HG02610 (cell line): ENCODE data around the gene ZNF202.
"Not testable (repeated sequence)": the region's sequence is repeated elsewhere in the genome, so short reads cannot be mapped to it uniquely, and the experiment has no call there.

ENCODE experiments used
- ATAC-seq: cut with Tn5 transposase; IDR thresholded peaks from one replicate; pipeline ENCODE4 v1.9.1; 2021; ENCODE audit warnings: mild to moderate bottlenecking, moderate library complexity; ENCODE audit not compliant: unreplicated experiment

ZNF202 gene

GRCh38 chr11:123742031-123742723 is 717 bp upstream of the ZNF202 start:
- no peak for ATAC-seq

- no peak for ATAC-seq
Observed at GRCh38 chr11:123740787-123741158, 687 bp downstream of the ZNF202 start.

- ATAC-seq: no peak
Observed at GRCh38 chr11:123738374-123738773, 3.1 kb downstream of the ZNF202 start.

DNA sequence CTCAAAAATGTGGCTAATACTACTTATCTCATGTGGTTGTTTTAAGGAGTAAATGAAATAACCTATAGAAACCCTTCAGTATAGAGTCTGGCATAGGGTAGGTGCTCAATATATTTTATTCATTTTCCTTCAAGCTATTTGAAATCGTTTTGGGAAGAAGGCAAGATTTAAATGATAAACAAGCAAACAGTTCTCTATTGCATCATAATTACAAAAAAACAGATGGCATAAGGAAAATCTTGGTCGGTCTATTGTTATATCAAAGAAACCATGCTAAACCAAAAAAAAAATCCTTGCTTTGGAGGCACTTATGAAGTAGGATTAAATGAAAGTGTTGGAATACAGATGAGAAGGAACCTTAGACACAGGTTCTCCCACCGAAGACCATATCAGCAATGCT is 4.7 kb downstream of the ZNF202 start:
- no peak for ATAC-seq

GRCh38 chr11:123729602-123730001 is 11.9 kb downstream of the ZNF202 start:
- no peak for ATAC-seq

DNA sequence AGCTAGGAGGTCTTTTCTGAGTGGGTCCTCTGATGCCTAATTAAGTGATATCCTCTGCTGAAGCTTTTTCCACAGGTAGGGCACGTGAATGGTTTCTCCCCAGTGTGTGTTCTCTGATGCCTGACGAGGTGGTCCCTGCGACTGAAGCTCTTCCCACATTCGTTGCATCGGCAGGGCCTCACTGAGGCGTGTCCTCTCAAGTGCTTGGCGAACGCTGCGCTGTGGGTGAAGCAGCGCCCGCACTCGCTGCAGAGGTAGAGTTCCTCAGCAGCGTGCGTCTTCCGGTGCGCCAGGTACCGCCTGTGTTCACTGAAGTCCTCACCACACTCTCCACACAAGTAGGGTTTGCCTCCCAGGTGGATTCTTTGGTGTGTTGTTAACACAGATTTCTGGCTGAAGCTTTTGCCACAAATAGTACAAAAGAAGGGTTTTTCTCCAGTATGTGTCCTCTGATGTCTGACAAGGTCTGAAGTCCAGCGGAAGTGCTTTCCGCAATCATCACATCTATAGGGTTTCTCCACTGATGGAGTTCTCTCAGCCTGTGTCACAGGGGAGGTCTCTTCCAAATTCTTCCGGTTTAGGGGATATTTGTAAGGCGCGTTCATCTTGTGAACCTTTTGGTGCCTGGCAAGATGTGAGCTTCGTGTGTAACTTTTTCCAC is 15.3 kb downstream of the ZNF202 start:
- no peak for ATAC-seq

- no peak for ATAC-seq
Observed at GRCh38 chr11:123719452-123719851, 22.0 kb downstream of the ZNF202 start.

- peak; percentile 9 for ATAC-seq
Observed at GRCh38 chr11:123718469-123718868, 23.0 kb downstream of the ZNF202 start.

- peak; percentile 86 for ATAC-seq
Observed at GRCh38 chr11:123718063-123718462, 23.4 kb downstream of the ZNF202 start.

- not testable (repeated sequence) for ATAC-seq
Observed at GRCh38 chr11:123712627-123713026, 28.8 kb downstream of the ZNF202 start.

DNA sequence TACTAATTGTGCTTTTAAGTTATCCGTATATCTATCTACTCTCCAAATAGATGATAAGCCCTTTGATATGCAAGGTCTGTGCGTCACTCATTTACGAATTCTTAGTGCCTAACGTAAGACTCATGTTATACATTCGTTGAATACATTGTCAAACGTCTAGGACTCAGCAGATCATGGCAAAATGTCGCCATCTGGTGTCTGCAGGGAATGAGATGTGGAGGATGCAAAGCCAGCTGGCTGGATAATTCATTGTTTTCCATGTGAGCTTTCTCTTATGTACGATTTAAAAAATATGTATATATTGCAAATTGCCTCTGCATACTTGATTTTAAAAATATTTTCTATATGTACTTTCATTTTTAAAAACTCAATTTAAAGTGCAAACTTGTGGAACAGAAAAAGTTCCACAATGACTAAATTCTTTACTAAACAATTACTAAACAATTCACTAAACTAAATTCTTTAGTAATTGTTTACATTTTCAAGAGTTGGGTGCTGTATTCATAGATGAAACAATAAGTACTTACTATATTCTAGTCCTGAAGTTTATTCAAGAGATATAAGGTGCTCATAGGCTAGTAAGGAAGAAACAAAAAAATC is 33.8 kb downstream of the ZNF202 start:
- no peak for ATAC-seq

GRCh38 chr11:123707206-123707605 is 34.3 kb downstream of the ZNF202 start:
- no peak for ATAC-seq

DNA sequence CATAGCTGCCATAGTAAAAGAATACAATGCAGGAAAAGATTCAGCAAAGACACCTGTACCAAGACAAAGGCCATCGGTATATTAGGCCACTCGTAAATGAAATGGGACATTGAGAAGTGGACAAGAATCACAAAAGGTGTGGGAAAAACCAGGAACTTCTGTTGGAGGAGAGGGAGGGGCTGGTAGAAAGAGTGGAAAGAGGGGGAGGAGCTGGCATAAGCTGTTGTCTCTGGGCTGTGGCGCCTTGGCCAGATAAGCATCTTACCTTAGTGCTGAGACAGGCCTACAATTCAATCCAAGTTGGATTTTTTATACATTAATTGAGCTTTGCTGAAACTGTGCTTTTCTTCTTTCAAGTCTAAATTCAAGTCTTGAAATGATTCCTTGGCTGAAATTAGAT is 37.1 kb downstream of the ZNF202 start:
- no peak for ATAC-seq

DNA sequence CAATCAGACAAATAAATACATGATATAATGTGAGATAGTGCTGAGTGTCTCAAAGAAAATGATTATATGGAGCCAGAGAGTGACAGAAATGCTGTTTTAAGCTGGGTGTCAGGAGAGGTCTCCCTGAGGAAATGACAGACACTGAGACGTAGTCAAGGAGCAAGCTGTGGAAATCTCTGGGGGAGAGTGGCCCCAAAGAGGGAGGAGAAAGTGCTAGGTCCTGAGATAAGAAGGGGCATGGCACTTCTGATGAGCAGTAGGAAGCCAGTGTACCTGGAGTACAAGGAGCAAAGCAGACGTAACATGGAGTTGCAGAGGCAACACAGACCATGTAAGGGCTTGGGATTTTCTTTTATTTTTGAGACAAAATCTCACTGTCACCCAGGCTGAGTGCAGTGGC is 38.8 kb downstream of the ZNF202 start:
- no peak for ATAC-seq

- ATAC-seq: no peak
Observed at GRCh38 chr11:123702139-123702538, 39.3 kb downstream of the ZNF202 start.

DNA sequence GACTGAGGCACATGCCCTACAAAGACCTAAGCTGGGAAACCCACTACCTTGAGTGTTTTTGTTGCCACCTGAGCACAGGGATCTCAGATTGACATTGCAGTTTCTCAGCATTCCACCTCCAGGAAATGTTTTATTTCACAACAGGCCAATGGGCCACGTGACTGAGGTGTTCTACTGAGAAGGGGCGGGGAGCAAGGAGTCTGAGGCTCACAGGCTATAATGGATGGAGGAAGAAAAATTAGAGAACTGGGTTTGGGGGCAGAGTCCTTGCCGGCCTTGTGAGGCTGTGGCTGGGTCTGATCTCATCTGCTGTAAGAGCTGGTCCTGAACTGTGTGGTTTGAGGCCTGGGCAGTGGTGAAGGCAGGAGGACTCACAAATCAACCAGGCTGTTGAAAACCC is 40.7 kb downstream of the ZNF202 start:
- no peak for ATAC-seq

DNA sequence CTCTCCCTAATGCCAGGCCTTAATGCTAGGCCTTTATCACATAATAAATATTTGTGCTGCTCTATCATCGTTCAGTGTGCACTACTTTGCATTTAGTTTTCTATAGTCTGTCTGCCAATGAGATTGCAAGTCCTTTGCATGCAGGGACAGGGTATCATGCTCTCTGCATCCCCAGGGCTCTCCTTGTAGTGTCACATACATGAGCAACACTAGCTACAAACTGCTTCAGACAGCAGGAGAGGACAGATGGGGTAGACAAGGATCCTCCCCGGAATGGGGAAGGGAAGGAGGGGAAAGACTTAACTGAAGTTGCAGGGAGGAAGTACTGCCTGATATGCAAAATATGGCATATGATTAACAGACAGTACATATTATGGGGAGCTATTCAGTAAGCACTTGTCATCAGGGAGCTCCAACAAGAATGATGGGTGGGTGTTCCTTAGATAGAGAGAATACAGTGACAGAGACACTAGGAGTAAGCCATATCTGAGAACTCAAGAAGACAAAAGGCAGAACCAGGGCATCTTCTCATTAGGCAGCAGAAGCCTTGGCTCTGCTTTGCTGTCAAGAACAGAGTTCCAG is 42.8 kb downstream of the ZNF202 start:
- ATAC-seq: no peak

DNA sequence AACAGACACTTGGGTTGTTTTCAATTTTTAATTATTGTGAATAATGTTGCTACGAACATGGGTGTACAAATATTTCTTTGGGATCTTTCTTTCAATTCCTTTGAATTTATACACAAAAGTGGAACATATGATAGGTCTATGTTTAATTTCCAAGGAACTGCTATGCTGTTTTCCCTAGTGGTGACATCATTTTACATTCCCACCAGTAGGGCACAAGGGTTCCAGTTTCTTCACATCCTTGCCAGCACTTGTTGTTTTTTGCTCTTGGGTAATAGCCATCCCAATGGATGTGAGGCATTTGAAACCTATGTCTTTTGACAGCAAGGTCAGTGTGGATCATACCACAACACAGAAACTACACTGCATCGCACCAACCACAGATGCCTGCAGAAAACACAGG is 45.3 kb downstream of the ZNF202 start:
- no peak for ATAC-seq

DNA sequence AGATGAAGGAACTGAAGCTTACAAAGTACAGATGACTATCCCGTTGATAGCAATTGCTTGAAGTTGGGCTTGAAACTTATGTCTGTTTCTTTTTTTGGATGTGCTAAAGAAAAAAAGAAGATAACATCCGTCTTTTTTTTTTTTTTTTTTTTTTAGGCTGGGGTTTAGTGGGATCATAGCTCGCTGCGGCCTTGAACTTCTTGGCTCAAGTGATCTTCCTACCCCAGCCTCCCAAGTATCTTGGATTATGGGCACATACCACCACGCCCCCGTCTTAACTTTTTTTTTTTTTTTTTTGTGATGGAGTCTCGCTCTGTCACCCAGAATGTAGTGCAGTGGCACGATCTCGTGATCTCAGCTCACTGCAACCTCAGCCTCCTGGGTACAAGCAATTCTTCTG is 46.2 kb downstream of the ZNF202 start:
- ATAC-seq: no peak

GRCh38 chr11:123694551-123694950 is 46.9 kb downstream of the ZNF202 start:
- no peak for ATAC-seq

DNA sequence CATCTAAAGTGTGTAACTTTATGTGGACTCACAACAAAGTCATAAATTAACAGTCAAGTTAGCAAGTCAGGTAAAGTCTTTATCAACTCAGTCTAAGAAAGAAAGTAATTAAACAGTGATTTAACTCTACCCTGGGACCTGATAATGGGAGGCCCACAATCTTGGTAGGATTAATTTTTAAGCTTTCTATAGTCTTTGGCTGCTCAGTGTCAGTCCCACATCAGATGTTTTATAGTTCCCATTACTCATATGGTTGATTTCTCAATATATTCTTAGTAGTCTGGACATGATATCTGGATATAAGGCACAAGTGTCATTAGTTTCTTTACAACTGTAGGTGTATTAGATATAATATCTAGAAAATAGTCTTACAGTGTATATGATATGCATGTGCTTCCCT is 48.5 kb downstream of the ZNF202 start:
- no peak for ATAC-seq

DNA sequence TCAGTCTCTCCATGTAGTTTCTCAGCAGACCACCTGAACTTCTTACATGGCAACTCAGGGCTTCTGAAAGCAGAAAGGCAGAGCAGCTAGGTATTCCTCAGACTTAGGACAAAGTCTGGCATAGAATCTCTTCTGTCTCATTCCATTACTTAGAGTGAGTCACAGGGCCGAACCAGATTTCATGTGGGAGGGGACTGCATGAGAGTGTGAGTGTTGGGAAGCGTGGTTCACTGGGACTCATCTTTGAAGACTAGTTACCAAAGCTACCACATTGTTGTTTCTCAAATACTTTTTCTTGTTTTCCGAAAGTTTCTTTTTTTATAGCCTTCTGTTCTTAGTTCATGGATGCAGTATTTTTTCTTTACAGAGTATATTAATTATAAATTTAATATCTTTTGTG is 51.0 kb downstream of the ZNF202 start:
- ATAC-seq: no peak
